ENCODE data around the gene GMEB2. TPM values are rescaled to one million over a fixed set of nuclear protein-coding genes. Genes with fewer than 3 reads are reported as not detected.

The GMEB2 gene
- total and polyA plus RNA-seq, 2 donors (not counting 1 experiment from before 2014, with no cell fraction given) = 6.3 to 10.9 TPM

- no peaks in the 10 kb centered on the region for H3K27me3 ChIP-seq (ENCODE audit: control insufficient read depth, insufficient read depth, low read length)
- no peak overlapping the region for H2AFZ ChIP-seq (ENCODE audit: low read length)
- TF ChIP-seq CTCF (conservative IDR thresholded peaks at IDR 0.05 in 1 of 2, IDR thresholded peaks at IDR 0.05 in 1 of 2; ENCODE audit: low read depth in 1 of 2, low read length in 2 of 2) (no peak), EZH2 (IDR thresholded peaks at IDR 0.05; ENCODE audit: low read length, missing control alignments) (no peak)
- no peaks in the 10 kb centered on the region for H3K9me3 ChIP-seq (ENCODE audit: control insufficient read depth, insufficient read depth, low read depth, low read length)
- H3K4me2 ChIP-seq (ENCODE audit: extremely low read depth, insufficient read depth, low read length) = no peak overlapping the region
- H3K36me3 ChIP-seq (ENCODE audit: control insufficient read depth, insufficient read depth, low read length) = peaks cover 16% of the 10 kb centered on the region
- no peak overlapping the region for H3K27ac ChIP-seq (ENCODE audit: insufficient read depth, low read length)
- DNase-seq (ENCODE audit: low read depth in 2 of 2) = no peak
- H4K20me1 ChIP-seq (ENCODE audit: control insufficient read depth, extremely low read depth, insufficient read depth, low read length) = no peaks in the 10 kb centered on the region
- no peaks in the 10 kb centered on the region for H3K79me2 ChIP-seq (ENCODE audit: control insufficient read depth, insufficient read depth, low read length)
- no peak overlapping the region for H3K9ac ChIP-seq (ENCODE audit: insufficient read depth, low read length)
- peaks cover 8% of the 10 kb centered on the region for H3K4me1 ChIP-seq (ENCODE audit: control insufficient read depth, extremely low read depth, insufficient read depth, low read length)
- H3K4me3 ChIP-seq (replicated peaks in 1 of 4; ENCODE audit: control extremely low read depth in 1 of 4, insufficient read depth in 1 of 4, low read depth in 3 of 4, low read length in 4 of 4) = no peak overlapping the region
These were observed 37.4 kb downstream of the GMEB2 start for GRCh38 chr20:63589261-63590217.

- no peaks in the 10 kb centered on the region for H3K27me3 ChIP-seq (ENCODE audit: control insufficient read depth, insufficient read depth, low read length)
- H3K9me3 ChIP-seq (ENCODE audit: control insufficient read depth, insufficient read depth, low read depth, low read length) = no peaks in the 10 kb centered on the region
- no peak overlapping the region for H3K9ac ChIP-seq (ENCODE audit: insufficient read depth, low read length)
- no peaks in the 10 kb centered on the region for H4K20me1 ChIP-seq (ENCODE audit: control insufficient read depth, extremely low read depth, insufficient read depth, low read length)
- H3K4me2 ChIP-seq (ENCODE audit: extremely low read depth, insufficient read depth, low read length) = no peak overlapping the region
- no peak overlapping the region for H2AFZ ChIP-seq (ENCODE audit: low read length)
- no peak for DNase-seq (ENCODE audit: low read depth in 2 of 2)
- H3K27ac ChIP-seq (ENCODE audit: insufficient read depth, low read length) = no peak overlapping the region
- no peaks in the 10 kb centered on the region for H3K4me1 ChIP-seq (ENCODE audit: control insufficient read depth, extremely low read depth, insufficient read depth, low read length)
- H3K79me2 ChIP-seq (ENCODE audit: control insufficient read depth, insufficient read depth, low read length) = no peaks in the 10 kb centered on the region
- H3K36me3 ChIP-seq (ENCODE audit: control insufficient read depth, insufficient read depth, low read length) = peaks cover 14% of the 10 kb centered on the region
- H3K4me3 ChIP-seq (replicated peaks in 1 of 4; ENCODE audit: control extremely low read depth in 1 of 4, insufficient read depth in 1 of 4, low read depth in 3 of 4, low read length in 4 of 4) = no peak overlapping the region
- TF ChIP-seq CTCF (conservative IDR thresholded peaks at IDR 0.05 in 1 of 2, IDR thresholded peaks at IDR 0.05 in 1 of 2; ENCODE audit: low read depth in 1 of 2, low read length in 2 of 2) = no peak
- TF ChIP-seq EZH2 (IDR thresholded peaks at IDR 0.05; ENCODE audit: low read length, missing control alignments) = no peak
These were observed 38.3 kb downstream of the GMEB2 start for GRCh38 chr20:63588641-63589041.

- TF ChIP-seq CTCF (conservative IDR thresholded peaks at IDR 0.05 in 1 of 2, IDR thresholded peaks at IDR 0.05 in 1 of 2; ENCODE audit: low read depth in 1 of 2, low read length in 2 of 2) (no peak), EZH2 (IDR thresholded peaks at IDR 0.05; ENCODE audit: low read length, missing control alignments) (no peak)
- Histone ChIP-seq H3K9me3 (ENCODE audit: control insufficient read depth, insufficient read depth, low read depth, low read length) (no peaks in the 10 kb centered on the region), H3K36me3 (ENCODE audit: control insufficient read depth, insufficient read depth, low read length) (peaks cover 14% of the 10 kb centered on the region), H2AFZ (ENCODE audit: low read length) (no peak overlapping the region), H3K27me3 (ENCODE audit: control insufficient read depth, insufficient read depth, low read length) (no peaks in the 10 kb centered on the region), H3K4me3 (replicated peaks in 1 of 4; ENCODE audit: control extremely low read depth in 1 of 4, insufficient read depth in 1 of 4, low read depth in 3 of 4, low read length in 4 of 4) (no peak overlapping the region), H3K27ac (ENCODE audit: insufficient read depth, low read length) (no peak overlapping the region), H3K4me2 (ENCODE audit: extremely low read depth, insufficient read depth, low read length) (no peak overlapping the region), H3K9ac (ENCODE audit: insufficient read depth, low read length) (no peak overlapping the region), H3K79me2 (ENCODE audit: control insufficient read depth, insufficient read depth, low read length) (no peaks in the 10 kb centered on the region), H3K4me1 (ENCODE audit: control insufficient read depth, extremely low read depth, insufficient read depth, low read length) (no peaks in the 10 kb centered on the region), H4K20me1 (ENCODE audit: control insufficient read depth, extremely low read depth, insufficient read depth, low read length) (no peaks in the 10 kb centered on the region)
- no peak for DNase-seq (ENCODE audit: low read depth in 2 of 2)
These were observed 38.9 kb downstream of the GMEB2 start for GRCh38 chr20:63587776-63588591.
